HepG2 (cell line): ENCODE data around the gene SLC2A4. TPM values are rescaled to one million over a fixed set of nuclear protein-coding genes. Genes with fewer than 3 reads are reported as not detected.

Experiments
- AGO2 ChIP-seq: fragments of 200-400 bp; formaldehyde crosslinking; optimal IDR thresholded peaks from 2 replicates; pipeline ENCODE3; 2017; ENCODE audit warnings: mild to moderate bottlenecking, low read depth, low read length, moderate library complexity
- EP300 ChIP-seq, 3 experiments: sonication (generic) in 1 of 3; formaldehyde crosslinking in 1 of 3; IDR thresholded peaks; 2 replicates each; pipeline versions ENCODE4 v1.5.1 to v1.6.1; 2011 to 2020; ENCODE audit warnings: low read depth in 2 of 3, low read length in 2 of 3, borderline replicate concordance in 1 of 3, improper control_type of control experiment in 1 of 3, mild to moderate bottlenecking in 1 of 3, missing genetic modification reagents in 1 of 3, moderate library complexity in 1 of 3
- HINFP ChIP-seq: sonication (generic); formaldehyde crosslinking; IDR thresholded peaks from 2 replicates; pipeline ENCODE4 v1.4.0; 2020; ENCODE audit warnings: low read depth, mild to moderate bottlenecking, missing genetic modification reagents
- HMG20B ChIP-seq: conservative IDR thresholded peaks from 2 replicates; pipeline ENCODE4 v1.6.1; 2016; ENCODE audit warnings: missing genetic modification reagents, missing compliant biosample characterization
- HNF1B ChIP-seq: sonication (generic); formaldehyde crosslinking; IDR thresholded peaks from 2 replicates; pipeline ENCODE4 v1.5.1; 2020; ENCODE audit warnings: mild to moderate bottlenecking, moderate library complexity, missing genetic modification reagents
- IKZF5 ChIP-seq: IDR thresholded peaks from 2 replicates; pipeline ENCODE4 v1.6.1; 2018; ENCODE audit warnings: missing genetic modification reagents, mild to moderate bottlenecking, missing compliant biosample characterization
- IRF2 ChIP-seq: IDR thresholded peaks from 2 replicates; pipeline ENCODE4 v1.6.1; 2018; ENCODE audit warnings: missing genetic modification reagents, missing compliant biosample characterization
- JUN ChIP-seq: sonication (generic); formaldehyde crosslinking; IDR thresholded peaks from 2 replicates; pipeline ENCODE4 v1.4.0; 2020; ENCODE audit warnings: mild to moderate bottlenecking, missing genetic modification reagents
- KAT2B ChIP-seq: fragments of 150-350 bp; IDR thresholded peaks from 2 replicates; pipeline ENCODE4 v1.6.1; 2014; ENCODE audit warnings: low read depth, low read length, borderline replicate concordance
- MAX ChIP-seq: IDR thresholded peaks from 2 replicates; pipeline ENCODE4 v1.6.1; 2012; ENCODE audit warnings: inconsistent platforms
- MNT ChIP-seq: fragments of 450-650 bp; IDR thresholded peaks from 2 replicates; pipeline ENCODE4 v1.6.1; 2016
- NR1H2 ChIP-seq: sonication (generic); formaldehyde crosslinking; IDR thresholded peaks from 2 replicates; pipeline ENCODE4 v1.8.1; 2022; ENCODE audit warnings: low read depth, missing genetic modification reagents, borderline replicate concordance
- RFX3 ChIP-seq: IDR thresholded peaks from 2 replicates; pipeline ENCODE4 v1.6.1; 2016; ENCODE audit warnings: missing biosample characterization, missing genetic modification reagents
- SP1 ChIP-seq, 2 experiments: fragments of 450-650 bp in 1 of 2; sonication (generic) in 1 of 2; formaldehyde crosslinking in 1 of 2; IDR thresholded peaks; 2 replicates each; pipeline versions ENCODE4 v1.4.0 to v1.6.1; 2016 to 2020; ENCODE audit warnings: missing genetic modification reagents in 1 of 2
- SYNCRIP ChIP-seq: fragments of 200-400 bp; formaldehyde crosslinking; IDR thresholded peaks from 2 replicates; pipeline ENCODE4 v1.6.1; 2018; ENCODE audit warnings: mild to moderate bottlenecking, low read depth, low read length; ENCODE audit not compliant: insufficient read depth
- TAF1 ChIP-seq: sonication (generic); formaldehyde crosslinking; IDR thresholded peaks from 2 replicates; pipeline ENCODE4 v1.4.0; 2020; ENCODE audit warnings: missing genetic modification reagents
- THYN1 ChIP-seq: sonication (generic); formaldehyde crosslinking; IDR thresholded peaks from 2 replicates; pipeline ENCODE4 v1.8.1; 2023; ENCODE audit warnings: low read depth, mild to moderate bottlenecking, moderate library complexity, missing genetic modification reagents, borderline replicate concordance
- TMF1 ChIP-seq: sonication (generic); formaldehyde crosslinking; IDR thresholded peaks from 2 replicates; pipeline ENCODE4 v1.8.1; 2022; ENCODE audit warnings: low read depth, missing genetic modification reagents
- ZFP82 ChIP-seq: sonication (generic); formaldehyde crosslinking; IDR thresholded peaks from 2 replicates; pipeline ENCODE4 v1.5.1; 2020; ENCODE audit warnings: mild to moderate bottlenecking, missing genetic modification reagents, borderline replicate concordance
- ZNF232 ChIP-seq: sonication (generic); formaldehyde crosslinking; IDR thresholded peaks from 2 replicates; pipeline ENCODE4 v1.4.0; 2020; ENCODE audit warnings: missing genetic modification reagents, borderline replicate concordance
- ZNF44 ChIP-seq: sonication (generic); formaldehyde crosslinking; IDR thresholded peaks from 2 replicates; pipeline ENCODE4 v1.5.1; 2020; ENCODE audit warnings: mild to moderate bottlenecking, missing genetic modification reagents
- ZNF644 ChIP-seq: IDR thresholded peaks from 2 replicates; pipeline ENCODE4 v1.6.1; 2016; ENCODE audit warnings: low read depth
- ZNF652 ChIP-seq: IDR thresholded peaks from 2 replicates; pipeline ENCODE4 v1.6.1; 2016; ENCODE audit warnings: low read depth, borderline replicate concordance
- polyA plus RNA-seq, 8 experiments: library from polyadenylated mRNA; depleted of rRNA in 3 of 8; stranded (reverse) in 7 of 8; unstranded in 1 of 8; fragments of >200 nt; fragmentation: Illumina TruSeq in 4 of 8; extraction: Trizol in 4 of 8; gene quantifications; 2 replicates each; pipeline versions ENCODE4 v1.2.1 to v1.2.3, GENCODE V29; 2011 to 2016; ENCODE audit warnings: low read depth in 4 of 8, missing spikeins in 1 of 8, mixed read lengths in 1 of 8; ENCODE audit not compliant: insufficient read depth in 1 of 8
- total RNA-seq, 5 experiments: library from RNA; depleted of rRNA; stranded (reverse); fragments of >200 nt; fragmentation: Illumina TruSeq; extraction: Trizol; gene quantifications; 2 replicates each; pipeline ENCODE4 v1.2.3, GENCODE V29; 2016; ENCODE audit warnings: low read depth in 1 of 5

Gene SLC2A4
- total and polyA plus RNA-seq, 2 of the 13 experiments (the other 11 are each of a cell fraction or from before 2014, with no cell fraction given) = 4.9 to 5.8 TPM

GRCh38 chr17:7241783-7242716 lies 39.5 kb upstream of the SLC2A4 start, which contains the start of gene GABARAP (continued):
- TF ChIP-seq AGO2 (peak; percentile 81), IRF2 (CRISPR knock-in tag) (no peak), JUN (CRISPR knock-in tag) (no peak), SP1 (IDR thresholded peaks at IDR 0.05) (no peak), SP1 (CRISPR knock-in tag; IDR thresholded peaks at IDR 0.05) (peak; percentile 63), EP300 (IDR thresholded peaks at IDR 0.05; ENCODE audit: low read depth in 2 of 2, low read length in 2 of 2) (no peak; a peak in 1 of 4 replicates), EP300 (CRISPR knock-in tag; IDR thresholded peaks at IDR 0.05; ENCODE audit: borderline replicate concordance) (no peak), ZNF652 (no peak), IKZF5 (CRISPR knock-in tag) (peak; percentile 20; the same call in 1 of the 2 replicates), MAX (peak; percentile 44), ZNF44 (CRISPR knock-in tag) (0 out of 2 replicates have a peak, but pooled peaks have one; percentile 53), NR1H2 (CRISPR knock-in tag) (0 out of 2 replicates have a peak, but pooled peaks have one; percentile 64), TAF1 (peak; percentile 58; the same call in 1 of the 2 replicates), ZNF232 (CRISPR knock-in tag) (no peak), TMF1 (no peak), ZFP82 (CRISPR knock-in tag) (no peak), RFX3 (no peak), HINFP (CRISPR knock-in tag) (no peak), KAT2B (no peak), THYN1 (CRISPR knock-in tag) (no peak), MNT (no peak), HMG20B (CRISPR knock-in tag) (no peak), SYNCRIP (no peak), ZNF644 (CRISPR knock-in tag) (no peak), HNF1B (peak; percentile 61; the same call in 1 of the 2 replicates)
